Peyer's patch (tissue), 4 donors: ENCODE measurements around the gene LSM3. TPM values are rescaled to one million over a fixed set of nuclear protein-coding genes. Genes with fewer than 3 reads are reported as not detected.

Experiments used
- DNase-seq, 3 donors: peaks; one replicate each; pipeline ENCODE4 v3.0.0-alpha.2; 2017 to 2019
- H3K27ac ChIP-seq, 4 donors: fragments of 200-600 bp; sonication (generic); one replicate each; pipeline ENCODE4 v1.5.1; 2016 to 2019
- H3K27me3 ChIP-seq, 2 donors: fragments of 200-600 bp; sonication (generic); one replicate each; pipeline ENCODE4 v1.5.1; 2019
- H3K36me3 ChIP-seq, 3 donors: fragments of 200-600 bp; sonication (generic); one replicate each; pipeline ENCODE4 v1.5.1; 2016 to 2019
- H3K4me1 ChIP-seq, 4 donors: fragments of 200-600 bp; sonication (generic); one replicate each; pipeline ENCODE4 v1.5.1; 2016 to 2019
- H3K4me3 ChIP-seq, 4 donors: fragments of 200-600 bp; sonication (generic); 1 replicate in 3 of 4; 2 replicates in 1 of 4; pipeline ENCODE4 v1.5.1; 2016 to 2019; ENCODE audit warnings: mild to moderate bottlenecking in 1 of 4
- H3K9me3 ChIP-seq, 4 donors: fragments of 200-600 bp; sonication (generic); one replicate each; pipeline ENCODE4 v1.5.1; 2016 to 2019; ENCODE audit warnings: mild to moderate bottlenecking in 1 of 4
- CTCF ChIP-seq, 6 experiments: fragments of 450-650 bp in 4 of 6; fragments of 200-600 bp in 2 of 6; sonication (generic) in 1 of 6; IDR thresholded peaks; one replicate each; pipeline ENCODE4 v1.5.1; 2017 to 2019; ENCODE audit warnings: antibody characterized with exemption in 6 of 6, mild to moderate bottlenecking in 3 of 6, moderate library complexity in 1 of 6
- POLR2A ChIP-seq, 2 donors: fragments of 450-650 bp; IDR thresholded peaks; one replicate each; pipeline ENCODE4 v1.5.1; 2017; ENCODE audit warnings: antibody characterized with exemption in 2 of 2, mild to moderate bottlenecking in 2 of 2, moderate library complexity in 2 of 2
- total RNA-seq, 4 donors: library from RNA; depleted of rRNA; stranded (reverse); fragments of >200 nt; gene quantifications; one replicate each; pipeline ENCODE4 v1.1.0, GENCODE V29; 2016

Gene LSM3
- total RNA-seq = 10 to 100 TPM in 1 of 4 donors, 1 to 10 TPM in 3; 4.6 to 10.7 (median 7.0) TPM

DNA sequence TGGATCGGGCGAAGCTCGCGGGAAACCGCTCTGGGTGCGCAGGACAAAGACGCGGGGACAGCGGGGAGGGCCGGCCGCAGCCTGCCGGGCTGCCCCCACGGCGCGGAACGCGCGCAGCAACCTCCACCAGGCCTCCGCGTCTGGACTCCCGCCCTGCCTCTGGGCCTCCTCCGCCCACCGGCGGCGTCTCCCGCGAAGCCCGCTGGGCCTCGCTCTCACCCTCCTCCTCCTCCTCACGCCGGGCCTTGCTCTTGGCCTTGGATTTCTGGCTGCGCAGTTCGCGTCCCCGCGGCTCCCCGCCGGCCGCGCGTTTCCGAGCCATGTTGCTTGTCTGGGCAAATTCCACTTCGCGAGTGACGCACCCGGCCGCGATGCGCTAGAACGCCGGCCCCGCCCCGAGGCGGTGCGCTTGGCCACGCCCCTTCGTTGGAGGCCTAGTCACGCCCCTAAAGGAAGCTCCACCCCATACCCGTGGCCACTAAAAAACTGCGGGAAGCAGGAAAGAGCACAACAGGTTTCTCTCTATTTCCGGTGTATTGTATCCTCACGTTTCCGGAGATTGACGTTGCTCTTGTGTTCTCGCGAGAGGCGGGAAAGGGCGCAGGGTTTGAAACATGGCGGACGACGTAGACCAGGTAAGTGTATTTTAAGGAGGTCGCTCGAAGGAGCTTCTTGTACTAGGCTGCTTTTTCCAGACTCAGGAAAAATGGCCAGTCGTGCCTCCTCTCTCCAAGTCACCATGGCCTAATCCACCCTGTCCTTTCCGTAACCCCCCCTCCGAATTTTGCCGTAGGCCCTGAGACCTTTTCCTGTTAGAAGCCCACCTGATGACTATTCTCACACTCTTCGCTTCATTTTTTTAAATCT is at the start of gene LSM3, which contains the start of gene XPC:
Gene LSM3 (plus strand): TSS at position 571 of the 867 bp plus-strand sequence. CDS start 44 bp downstream, at position 615.
Gene XPC (minus strand): TSS at position 355 of the 867 bp plus-strand sequence. CDS start 33 bp downstream, at position 322.
- H3K4me3 ChIP-seq = peak within 1 kb of the TSS; percentile 74 to 92 (median 84)
- H3K4me1 ChIP-seq = peaks cover 0 to 39% (median 4%) of the 10 kb centered on the region in 4 donors
- peak within 1 kb of the TSS; percentile 95 to 97 (median 96) for H3K27ac ChIP-seq
- DNase-seq = peak; percentile 95 to 99 (median 99)
- H3K36me3 ChIP-seq = peaks cover 0 to 18% (median 0%) of the 10 kb centered on the region in 3 donors
- H3K27me3 ChIP-seq = no peaks in the 10 kb centered on the region
- H3K9me3 ChIP-seq = no peaks in the 10 kb centered on the region
- TF ChIP-seq POLR2A (IDR thresholded peaks at IDR 0.05) = peak; percentile 93 to 98
- peak in 2 of 6 experiments; percentile 23 for TF ChIP-seq CTCF (IDR thresholded peaks at IDR 0.05)

- H3K36me3 ChIP-seq = peaks cover 0 to 70% (median 0%) of the 10 kb centered on the region in 3 donors
- H3K4me1 ChIP-seq = peaks cover 0 to 31% (median 10%) of the 10 kb centered on the region in 4 donors
- H3K27ac ChIP-seq = no peak overlapping the region
- H3K27me3 ChIP-seq = no peaks in the 10 kb centered on the region
- no peak for TF ChIP-seq POLR2A (IDR thresholded peaks at IDR 0.05)
- no peak for TF ChIP-seq CTCF (IDR thresholded peaks at IDR 0.05)
- no peak for DNase-seq
- no peak overlapping the region for H3K4me3 ChIP-seq
- H3K9me3 ChIP-seq = no peaks in the 10 kb centered on the region
Observed at GRCh38 chr3:14129296-14129695, 49.3 kb upstream of the LSM3 start.

DNA sequence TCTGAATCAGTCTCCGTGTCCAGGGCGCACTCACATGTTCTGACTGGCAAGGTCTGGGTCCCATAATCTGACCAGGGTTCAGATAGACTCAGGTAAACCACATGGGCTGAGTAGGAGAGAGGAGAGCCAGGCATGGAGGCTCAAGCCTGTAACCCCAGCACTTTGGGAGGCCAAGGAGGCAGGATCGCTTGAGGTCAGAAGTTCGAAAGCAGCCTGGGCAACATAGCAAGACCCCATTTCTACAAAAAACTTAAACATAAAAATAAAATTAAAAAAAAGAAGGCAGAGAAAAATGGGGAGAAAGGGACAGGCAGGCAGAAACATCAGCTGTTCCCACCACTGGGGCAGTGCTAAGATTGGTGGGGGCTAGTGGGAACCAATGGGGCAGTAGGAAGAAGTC is 48.4 kb upstream of the LSM3 start:
- no peak for TF ChIP-seq CTCF (IDR thresholded peaks at IDR 0.05)
- no peak for TF ChIP-seq POLR2A (IDR thresholded peaks at IDR 0.05)
- Histone ChIP-seq H3K36me3 (peaks cover 0 to 79% (median 0%) of the 10 kb centered on the region in 3 donors), H3K4me1 (peaks cover 0 to 31% (median 10%) of the 10 kb centered on the region in 4 donors), H3K27me3 (no peaks in the 10 kb centered on the region), H3K27ac (no peak overlapping the region), H3K9me3 (no peaks in the 10 kb centered on the region), H3K4me3 (no peak overlapping the region)
- DNase-seq = no peak

GRCh38 chr3:14130707-14131106 is 47.9 kb upstream of the LSM3 start:
- Histone ChIP-seq H3K27ac (no peak overlapping the region), H3K9me3 (no peaks in the 10 kb centered on the region), H3K36me3 (peaks cover 0 to 84% (median 0%) of the 10 kb centered on the region in 3 donors), H3K27me3 (no peaks in the 10 kb centered on the region), H3K4me3 (no peak overlapping the region), H3K4me1 (peaks cover 0 to 31% (median 8%) of the 10 kb centered on the region in 4 donors)
- TF ChIP-seq CTCF (IDR thresholded peaks at IDR 0.05) = no peak
- TF ChIP-seq POLR2A (IDR thresholded peaks at IDR 0.05) = no peak
- no peak for DNase-seq

DNA sequence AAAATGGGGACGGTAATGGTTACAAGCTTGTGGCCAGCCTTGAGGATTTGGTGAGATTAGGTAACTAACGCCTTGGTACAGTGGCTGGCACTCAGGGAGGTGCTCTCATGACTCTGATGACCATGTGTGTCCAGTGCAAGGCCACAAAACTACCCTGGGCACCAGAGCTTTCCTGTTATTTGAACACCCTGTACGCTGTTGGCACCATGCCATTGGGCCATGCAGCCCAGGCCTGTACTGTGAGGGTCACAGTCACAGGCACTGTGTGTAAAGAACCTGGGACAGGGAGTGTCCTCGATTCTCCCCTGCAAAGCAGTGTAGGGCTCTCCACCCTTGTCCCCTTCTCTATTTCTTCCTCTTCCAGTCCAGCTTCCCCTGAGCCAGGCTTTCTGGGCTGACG is 47.5 kb upstream of the LSM3 start:
- Histone ChIP-seq H3K27me3 (no peaks in the 10 kb centered on the region), H3K36me3 (peaks cover 0 to 88% (median 0%) of the 10 kb centered on the region in 3 donors), H3K4me3 (no peak overlapping the region), H3K9me3 (no peaks in the 10 kb centered on the region), H3K4me1 (peaks cover 0 to 27% (median 4%) of the 10 kb centered on the region in 4 donors), H3K27ac (no peak overlapping the region)
- no peak for DNase-seq
- TF ChIP-seq POLR2A (IDR thresholded peaks at IDR 0.05) = no peak
- TF ChIP-seq CTCF (IDR thresholded peaks at IDR 0.05) = no peak
